H1 (cell line): ENCODE results near the gene RGCC. TPM values are rescaled to one million over a fixed set of nuclear protein-coding genes. Genes with fewer than 3 reads are reported as not detected.

Source experiments
- CTCF ChIA-PET: fragments of 300-600 bp; sonication (Branson Sonifier 250); formaldehyde crosslinking; loops from one replicate; lab custom pipeline; 2021; ENCODE audit not compliant: partially characterized antibody; lab: Charles Lee
- POLR2A ChIA-PET: fragments of 300-600 bp; sonication (Branson Sonifier 250); formaldehyde crosslinking; loops from one replicate; lab custom pipeline; 2021; ENCODE audit warnings: inconsistent platforms; ENCODE audit not compliant: partially characterized antibody; lab: Charles Lee
- DNase-seq, 2 experiments: peaks; one replicate each; pipeline versions ENCODE4 v3.0.0 to v3.0.0-alpha.2; 2010 to 2022; ENCODE audit warnings: low spot score in 2 of 2, low read depth in 1 of 2, mixed read lengths in 1 of 2
- FAIRE-seq: peaks from 2 replicates; lab custom pipeline; 2011; peaks lifted over from hg19 to GRCh38; lab: Jason Lieb, UNC
- H2AFZ ChIP-seq: 2 replicates; pipeline ENCODE4 v1.8.1; 2012; ENCODE audit warnings: low read length, inconsistent platforms
- H2AK5ac ChIP-seq: 2 replicates; pipeline ENCODE4 v1.6.1; 2013; ENCODE audit warnings: low read depth, low read length
- H2BK120ac ChIP-seq: replicated peaks from 2 replicates; pipeline ENCODE3; 2013; ENCODE audit warnings: low read depth, low read length, inconsistent platforms
- H2BK12ac ChIP-seq: 2 replicates; pipeline ENCODE4 v1.6.1; 2013; ENCODE audit warnings: low read depth, low read length
- H2BK15ac ChIP-seq: 2 replicates; pipeline ENCODE4 v1.6.1; 2013; ENCODE audit warnings: low read length
- H2BK20ac ChIP-seq: 2 replicates; pipeline ENCODE4 v1.6.1; 2013; ENCODE audit warnings: low read length
- H2BK5ac ChIP-seq: 2 replicates; pipeline ENCODE4 v1.6.1; 2013; ENCODE audit warnings: low read depth, low read length
- H3K14ac ChIP-seq: 2 replicates; pipeline ENCODE4 v1.6.1; 2013; ENCODE audit warnings: inconsistent platforms; ENCODE audit not compliant: insufficient read length
- H3K18ac ChIP-seq: 2 replicates; pipeline ENCODE4 v1.6.1; 2013; ENCODE audit warnings: low read length; ENCODE audit errors: extremely low read depth
- H3K23ac ChIP-seq: 2 replicates; pipeline ENCODE4 v1.6.1; 2013; ENCODE audit warnings: inconsistent platforms; ENCODE audit not compliant: insufficient read length
- H3K23me2 ChIP-seq: 2 replicates; pipeline ENCODE4 v1.6.1; 2013; ENCODE audit warnings: low read depth, low read length
- H3K27ac ChIP-seq: 2 replicates; pipeline ENCODE4 v1.6.1; 2011; ENCODE audit warnings: low read depth, low read length, inconsistent platforms
- H3K27me3 ChIP-seq, 4 experiments: replicated peaks in 1 of 4; 1 replicate in 1 of 4; 2 replicates in 3 of 4; pipeline versions ENCODE4 v1.6.1 to v1.8.1; 2011 to 2013; ENCODE audit warnings: low read length in 3 of 4, mild to moderate bottlenecking in 3 of 4, inconsistent platforms in 2 of 4, mixed read lengths in 2 of 4, moderate library complexity in 1 of 4; ENCODE audit not compliant: control insufficient read depth in 3 of 4, insufficient read depth in 3 of 4; ENCODE audit errors: extremely low read depth in 1 of 4
- H3K36me3 ChIP-seq, 4 experiments: 2 replicates each; pipeline versions ENCODE4 v1.6.1 to v1.8.1; 2011 to 2013; ENCODE audit warnings: mild to moderate bottlenecking in 4 of 4, low read length in 3 of 4, moderate library complexity in 2 of 4, control low read depth in 1 of 4, inconsistent platforms in 1 of 4; ENCODE audit not compliant: insufficient read depth in 4 of 4, control insufficient read depth in 2 of 4
- H3K4ac ChIP-seq: replicated peaks from 2 replicates; pipeline ENCODE3; 2013; ENCODE audit warnings: low read length, low read depth, mixed read lengths, inconsistent platforms; ENCODE audit not compliant: insufficient read length
- H3K4me1 ChIP-seq, 4 experiments: replicated peaks in 1 of 4; 1 replicate in 1 of 4; 2 replicates in 3 of 4; pipeline versions ENCODE4 v1.6.1 to v1.8.1; 2011 to 2013; ENCODE audit warnings: low read length in 3 of 4, inconsistent platforms in 2 of 4, mixed read lengths in 1 of 4; ENCODE audit not compliant: insufficient read depth in 4 of 4, control insufficient read depth in 3 of 4
- H3K4me2 ChIP-seq, 2 experiments: 2 replicates each; pipeline versions ENCODE4 v1.6.1 to v1.8.1; 2011 to 2013; ENCODE audit warnings: low read depth in 2 of 2, low read length in 2 of 2, control low read depth in 1 of 2, inconsistent platforms in 1 of 2, mild to moderate bottlenecking in 1 of 2; ENCODE audit not compliant: insufficient read depth in 1 of 2
- H3K4me3 ChIP-seq, 4 experiments: fragments of 200-600, 300-600 bp in 1 of 4; sonication (generic), shearing (Covaris generic), sonication (Bioruptor Twin) in 1 of 4; 2 replicates each; pipeline versions ENCODE4 v1.5.1 to v1.8.1; 2011 to 2016; ENCODE audit warnings: low read length in 4 of 4, low read depth in 3 of 4, control low read depth in 2 of 4, inconsistent platforms in 2 of 4, mild to moderate bottlenecking in 2 of 4, mixed read lengths in 1 of 4, moderate library complexity in 1 of 4; ENCODE audit not compliant: insufficient read depth in 2 of 4; ENCODE audit errors: extremely low read depth in 1 of 4
- H3K56ac ChIP-seq: replicated peaks from 2 replicates; pipeline ENCODE3; 2013; ENCODE audit warnings: low read depth, mild to moderate bottlenecking, mixed read lengths, low read length, inconsistent platforms; ENCODE audit not compliant: insufficient read length
- H3K79me1 ChIP-seq: 2 replicates; pipeline ENCODE4 v1.6.1; 2013; ENCODE audit warnings: low read depth, low read length, control low read depth
- H3K79me2 ChIP-seq, 2 experiments: 2 replicates each; pipeline versions ENCODE4 v1.6.1 to v1.8.1; 2012 to 2013; ENCODE audit warnings: low read length in 2 of 2, mild to moderate bottlenecking in 2 of 2, inconsistent platforms in 1 of 2; ENCODE audit not compliant: insufficient read depth in 2 of 2, control insufficient read depth in 1 of 2
- H3K9ac ChIP-seq, 4 experiments: replicated peaks in 1 of 4; 1 replicate in 1 of 4; 2 replicates in 3 of 4; pipeline versions ENCODE4 v1.6.1 to v1.8.1; 2011 to 2013; ENCODE audit warnings: low read depth in 3 of 4, low read length in 3 of 4, control low read depth in 2 of 4, mild to moderate bottlenecking in 2 of 4, moderate library complexity in 2 of 4, inconsistent platforms in 1 of 4; ENCODE audit errors: extremely low read depth in 1 of 4
- H3K9me3 ChIP-seq, 2 experiments: 2 replicates each; pipeline versions ENCODE4 v1.6.1 to v1.8.1; 2012 to 2013; ENCODE audit warnings: mild to moderate bottlenecking in 2 of 2, moderate library complexity in 2 of 2, control low read depth in 1 of 2, inconsistent platforms in 1 of 2, low read depth in 1 of 2, low read length in 1 of 2, mixed read lengths in 1 of 2; ENCODE audit not compliant: insufficient read depth in 2 of 2
- H4K20me1 ChIP-seq, 2 experiments: replicated peaks in 1 of 2; 2 replicates each; pipeline versions ENCODE3 to v1.8.1; 2011 to 2013; ENCODE audit warnings: inconsistent platforms in 2 of 2, low read length in 2 of 2, mild to moderate bottlenecking in 1 of 2; ENCODE audit not compliant: insufficient read depth in 2 of 2, control insufficient read depth in 1 of 2
- H4K5ac ChIP-seq: 2 replicates; pipeline ENCODE4 v1.6.1; 2013; ENCODE audit warnings: low read length, low read depth, mixed read lengths, inconsistent platforms; ENCODE audit not compliant: insufficient read length
- H4K8ac ChIP-seq: 2 replicates; pipeline ENCODE4 v1.8.0; 2013; ENCODE audit warnings: mild to moderate bottlenecking, moderate library complexity, low read length, inconsistent platforms; ENCODE audit not compliant: insufficient read depth; ENCODE audit errors: extremely low read depth
- H4K91ac ChIP-seq: replicated peaks from 2 replicates; pipeline ENCODE3; 2013; ENCODE audit warnings: low read length, mixed read lengths, inconsistent platforms; ENCODE audit not compliant: insufficient read length
- ASH2L ChIP-seq: fragments of 200-600, 300-600 bp; sonication (generic); IDR thresholded peaks from one replicate; pipeline ENCODE4 v1.7.1; 2017; ENCODE audit warnings: low read length
- CEBPB ChIP-seq: IDR thresholded peaks from 2 replicates; pipeline ENCODE4 v1.6.1; 2012; ENCODE audit warnings: low read depth, low read length
- HDAC2 ChIP-seq, 2 experiments: fragments of 300-600 bp in 1 of 2; sonication (generic) in 1 of 2; IDR thresholded peaks; 2 replicates each; pipeline ENCODE4 v1.6.1; 2011 to 2012; ENCODE audit warnings: low read depth in 2 of 2, low read length in 2 of 2, mild to moderate bottlenecking in 2 of 2, moderate library complexity in 2 of 2, borderline replicate concordance in 1 of 2, inconsistent platforms in 1 of 2
- JUN ChIP-seq: IDR thresholded peaks from 2 replicates; pipeline ENCODE4 v1.6.1; 2011; ENCODE audit warnings: low read depth, mild to moderate bottlenecking, improper control_type of control experiment, low read length
- MAX ChIP-seq: IDR thresholded peaks from 2 replicates; pipeline ENCODE4 v1.6.1; 2012; ENCODE audit warnings: inconsistent platforms
- NRF1 ChIP-seq: IDR thresholded peaks from 2 replicates; pipeline ENCODE4 v1.6.1; 2011; ENCODE audit warnings: mild to moderate bottlenecking, low read depth, low read length, improper control_type of control experiment
- PHF8 ChIP-seq: fragments of 200-600 bp; sonication (generic); conservative IDR thresholded peaks from 2 replicates; pipeline ENCODE4 v1.7.1; 2012; ENCODE audit warnings: low read depth, mild to moderate bottlenecking, inconsistent platforms, low read length, moderate library complexity
- RNF2 ChIP-seq: fragments of 200-900, 300-1000 bp; sonication (generic); IDR thresholded peaks from 2 replicates; pipeline ENCODE4 v1.7.1; 2016; ENCODE audit warnings: borderline replicate concordance, low read depth, mild to moderate bottlenecking, antibody characterized with exemption, low read length; ENCODE audit not compliant: poor library complexity, severe bottlenecking; ENCODE audit errors: missing control alignments
- RXRA ChIP-seq: IDR thresholded peaks from 2 replicates; pipeline ENCODE4 v1.6.1; 2011; ENCODE audit warnings: low read depth, mild to moderate bottlenecking, low read length, moderate library complexity; ENCODE audit not compliant: insufficient read depth
- TCF12 ChIP-seq: IDR thresholded peaks from 2 replicates; pipeline ENCODE4 v1.6.1; 2011; ENCODE audit warnings: low read depth, mild to moderate bottlenecking, low read length
- USF2 ChIP-seq: IDR thresholded peaks from 2 replicates; pipeline ENCODE4 v1.6.1; 2011; ENCODE audit warnings: low read length, improper control_type of control experiment
- WGBS, 2 experiments: shearing (Covaris generic) in 1 of 2; methylation state at CpG; one replicate each; pipeline versions ENCODE4 v1.1.6 to v1.1.7; 2013 to 2015; ENCODE audit warnings: low lambda C conversion rate in 2 of 2, mixed read lengths in 2 of 2, inconsistent platforms in 1 of 2, low coverage in 1 of 2, missing lambda C conversion rate in 1 of 2; ENCODE audit not compliant: insufficient replicate concordance in 2 of 2, insufficient coverage in 1 of 2, insufficient read length in 1 of 2; ENCODE audit errors: extremely low coverage in 1 of 2, missing lambda C conversion rate in 1 of 2; 5-methylcytosine and 5-hydroxymethylcytosine counted together
- polyA plus RNA-seq, 7 experiments: library from polyadenylated mRNA; depleted of rRNA in 3 of 7; stranded (reverse) in 5 of 7; unstranded in 2 of 7; fragments of >200 nt in 5 of 7; fragments of 200-250 nt in 2 of 7; gene quantifications; 1 replicate in 5 of 7; 2 replicates in 1 of 7; 4 replicates in 1 of 7; pipeline versions ENCODE4 v1.2.1 to v1.2.3, GENCODE V29; 2011 to 2013; ENCODE audit warnings: missing spikeins in 2 of 7, mixed read lengths in 2 of 7
- total RNA-seq: library from RNA; stranded (reverse); fragmentation: NEBNext Ultra II Directional; extraction: Animal tissue kit (Norgen Biotek cat#: 25700); gene quantifications from 2 replicates; pipeline ENCODE4 v1.2.1, GENCODE V29; 2021

The RGCC gene
- total and polyA plus RNA-seq, 2 of the 8 experiments (the other 6 are each of a cell fraction or from before 2014, with no cell fraction given): 0.41 TPM; not detected in 1

GRCh38 chr13:41520016-41520659 lies 62.8 kb downstream of the RGCC start:
- H4K91ac ChIP-seq: no peak overlapping the region
- FAIRE-seq (no peak), DNase-seq (no peak)
- H2BK5ac ChIP-seq: no peak overlapping the region
- no peaks in the 10 kb centered on the region for H4K20me1 ChIP-seq
- no peak overlapping the region for H4K8ac ChIP-seq
- no peaks in the 10 kb centered on the region for H3K23me2 ChIP-seq
- no peak overlapping the region for H3K9ac ChIP-seq
- no peaks in the 10 kb centered on the region for H3K4me1 ChIP-seq
- no peak overlapping the region for H3K23ac ChIP-seq
- WGBS, 2 experiments: 95% methylated on average over 7 of the region's 7 CpGs; no CpG with 5 or more reads in 1 of the 2 experiments
- no peak overlapping the region for H3K14ac ChIP-seq
- no peaks in the 10 kb centered on the region for H3K79me1 ChIP-seq
- no peak overlapping the region for H3K4me2 ChIP-seq
- no peak overlapping the region for H3K56ac ChIP-seq
- no peaks in the 10 kb centered on the region for H3K79me2 ChIP-seq
- H2AK5ac ChIP-seq: no peak overlapping the region
- no peak overlapping the region for H3K4me3 ChIP-seq
- H4K5ac ChIP-seq: no peak overlapping the region
- no peak overlapping the region for H2BK15ac ChIP-seq
- H3K4ac ChIP-seq: no peak overlapping the region
- H3K36me3 ChIP-seq: no peaks in the 10 kb centered on the region; a peak in 1 of 8 replicates
- no peaks in the 10 kb centered on the region for H3K9me3 ChIP-seq
- H3K27ac ChIP-seq: no peak overlapping the region
- H2AFZ ChIP-seq: no peak overlapping the region
- H3K27me3 ChIP-seq: no peaks in the 10 kb centered on the region
- CTCF ChIA-PET: interaction anchor here (1.3 kb wide), 1 partner anchor 10 kb away, joined by 4 read pairs; no protein-coding TSS in a partner anchor
- no peak overlapping the region for H2BK120ac ChIP-seq
- H2BK20ac ChIP-seq: no peak overlapping the region
- no peak overlapping the region for H3K18ac ChIP-seq
- H2BK12ac ChIP-seq: no peak overlapping the region
- POLR2A ChIA-PET: no interaction called here
- TF ChIP-seq ASH2L: no peak
- no peak for TF ChIP-seq JUN
- TF ChIP-seq RNF2: no peak
- no peak for TF ChIP-seq USF2
- no peak for TF ChIP-seq HDAC2 (IDR thresholded peaks at IDR 0.05; ENCODE audit: borderline replicate concordance in 1 of 2, low read depth in 2 of 2, low read length in 2 of 2)
- no peak for TF ChIP-seq NRF1
- TF ChIP-seq RXRA: no peak
- no peak for TF ChIP-seq MAX
- TF ChIP-seq CEBPB: no peak
- no peak for TF ChIP-seq PHF8
- no peak for TF ChIP-seq TCF12
